Ascending aorta (tissue), 2 donors: ENCODE measurements around the gene SMIM13. TPM values are rescaled to one million over a fixed set of nuclear protein-coding genes. Genes with fewer than 3 reads are reported as not detected.

Experiments used
- DNase-seq, 2 donors: peaks; one replicate each; pipeline ENCODE4 v3.0.0-alpha.2; 2019; ENCODE audit warnings: low spot score in 2 of 2
- H3K27ac ChIP-seq, 2 donors: fragments of 200-600 bp; sonication (generic); one replicate each; pipeline ENCODE4 v1.5.1; 2016 to 2017; ENCODE audit warnings: mild to moderate bottlenecking in 1 of 2
- H3K27me3 ChIP-seq: fragments of 200-600 bp; sonication (generic); one replicate; pipeline ENCODE4 v1.5.1; 2017
- H3K36me3 ChIP-seq, 2 donors: fragments of 200-600 bp; sonication (generic); one replicate each; pipeline ENCODE4 v1.5.1; 2016
- H3K4me1 ChIP-seq, 2 donors: fragments of 200-600 bp; sonication (generic); one replicate each; pipeline ENCODE4 v1.5.1; 2016 to 2017; ENCODE audit warnings: mild to moderate bottlenecking in 1 of 2
- H3K4me3 ChIP-seq, 2 donors: fragments of 200-600 bp; sonication (generic); one replicate each; pipeline ENCODE4 v1.5.1; 2016 to 2017; ENCODE audit warnings: mild to moderate bottlenecking in 1 of 2
- H3K9me3 ChIP-seq, 2 donors: fragments of 200-600 bp; sonication (generic); one replicate each; pipeline ENCODE4 v1.5.1; 2016
- intact Hi-C: fragments of 100-400 bp; cut with DNase I; formaldehyde crosslinking; loops from one replicate; pipeline ENCODE4 v1.15.1; 2023
- total RNA-seq: library from RNA; depleted of rRNA; stranded (reverse); fragments of >200 nt; gene quantifications from one replicate; pipeline ENCODE4 v1.1.0, GENCODE V29; 2016
- TF ChIP-seq, protein P1 (sequence below), 3 experiments: fragments of 200-600 bp in 2 of 3; fragments of 450-650 bp in 1 of 3; sonication (generic) in 2 of 3; IDR thresholded peaks; one replicate each; pipeline ENCODE4 v1.5.1; 2016 to 2019; ENCODE audit warnings: antibody characterized with exemption in 3 of 3, mild to moderate bottlenecking in 1 of 3, moderate library complexity in 1 of 3

The SMIM13 gene
- total RNA-seq, 1 donor from 2014 or later, result 2.3 TPM

DNA sequence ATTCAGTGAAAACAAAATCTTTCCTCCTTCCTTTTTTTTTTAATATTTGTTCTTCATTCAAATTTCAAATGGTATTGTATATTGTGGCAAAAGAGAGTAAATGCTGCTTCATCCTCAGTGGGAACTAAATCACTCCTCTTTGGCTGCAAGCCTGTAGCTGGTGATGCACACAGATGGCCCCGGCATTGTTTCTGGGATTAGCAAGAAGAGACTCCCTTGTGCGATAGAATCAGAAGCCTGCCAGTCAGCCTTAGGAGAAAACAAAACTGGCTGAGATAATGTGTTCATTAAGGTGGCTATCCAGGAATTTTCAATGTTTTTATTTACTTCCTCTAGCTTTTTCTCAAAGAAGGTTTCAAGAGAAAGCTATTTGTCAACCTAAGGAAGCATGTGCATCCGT, 28.8 kb upstream of the SMIM13 start:
- Histone ChIP-seq H3K27me3 (no peaks in the 10 kb centered on the region), H3K4me3 (no peak overlapping the region), H3K4me1 (no peaks in the 10 kb centered on the region), H3K27ac (no peak overlapping the region), H3K36me3 (no peaks in the 10 kb centered on the region), H3K9me3 (no peaks in the 10 kb centered on the region)
- intact Hi-C loops, result loop anchor here (5.0 kb wide), 1 partner anchor 113 kb away; no protein-coding TSS in a partner anchor
- DNase-seq, result no peak
- TF ChIP-seq, protein P1, sequence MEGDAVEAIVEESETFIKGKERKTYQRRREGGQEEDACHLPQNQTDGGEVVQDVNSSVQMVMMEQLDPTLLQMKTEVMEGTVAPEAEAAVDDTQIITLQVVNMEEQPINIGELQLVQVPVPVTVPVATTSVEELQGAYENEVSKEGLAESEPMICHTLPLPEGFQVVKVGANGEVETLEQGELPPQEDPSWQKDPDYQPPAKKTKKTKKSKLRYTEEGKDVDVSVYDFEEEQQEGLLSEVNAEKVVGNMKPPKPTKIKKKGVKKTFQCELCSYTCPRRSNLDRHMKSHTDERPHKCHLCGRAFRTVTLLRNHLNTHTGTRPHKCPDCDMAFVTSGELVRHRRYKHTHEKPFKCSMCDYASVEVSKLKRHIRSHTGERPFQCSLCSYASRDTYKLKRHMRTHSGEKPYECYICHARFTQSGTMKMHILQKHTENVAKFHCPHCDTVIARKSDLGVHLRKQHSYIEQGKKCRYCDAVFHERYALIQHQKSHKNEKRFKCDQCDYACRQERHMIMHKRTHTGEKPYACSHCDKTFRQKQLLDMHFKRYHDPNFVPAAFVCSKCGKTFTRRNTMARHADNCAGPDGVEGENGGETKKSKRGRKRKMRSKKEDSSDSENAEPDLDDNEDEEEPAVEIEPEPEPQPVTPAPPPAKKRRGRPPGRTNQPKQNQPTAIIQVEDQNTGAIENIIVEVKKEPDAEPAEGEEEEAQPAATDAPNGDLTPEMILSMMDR (IDR thresholded peaks at IDR 0.05), result no peak

DNA sequence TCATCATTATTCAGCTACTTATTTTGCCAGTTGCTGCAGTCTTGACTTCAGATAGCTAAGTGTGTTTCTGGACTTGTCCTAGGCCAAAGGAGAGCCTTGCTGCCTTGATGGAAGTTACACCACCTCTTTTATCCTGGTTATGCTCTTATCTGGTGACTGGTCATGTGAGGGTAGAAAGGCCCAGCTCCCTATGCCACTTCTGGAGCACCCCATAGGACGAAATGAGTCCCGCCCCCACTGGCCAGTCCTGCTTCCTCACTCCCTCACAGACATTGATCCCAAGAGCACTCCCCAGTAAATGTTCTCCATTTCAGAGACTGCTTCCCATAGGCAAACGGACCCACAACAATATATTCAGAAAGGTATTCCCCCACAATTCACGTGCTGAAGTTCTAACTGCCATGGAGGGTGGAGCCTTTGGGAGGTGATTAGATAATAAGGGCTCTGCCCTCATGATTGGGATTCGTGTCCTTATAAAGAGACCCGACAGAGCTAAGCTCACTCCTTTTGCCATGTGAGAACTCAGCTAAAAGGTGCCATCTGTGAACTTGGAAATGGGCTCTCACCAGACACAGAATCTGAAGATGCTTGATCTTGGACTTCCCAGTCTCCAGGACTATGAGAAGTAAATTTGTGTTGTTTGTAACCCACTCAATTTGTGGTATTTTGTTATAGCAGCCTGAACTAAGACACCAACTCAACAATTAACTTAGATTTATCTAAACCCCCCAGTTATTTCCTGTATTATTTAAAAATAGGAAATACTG, 28.0 kb upstream of the SMIM13 start:
- no peaks in the 10 kb centered on the region for H3K4me1 ChIP-seq
- H3K27ac ChIP-seq, result no peak overlapping the region
- no peaks in the 10 kb centered on the region for H3K27me3 ChIP-seq
- H3K9me3 ChIP-seq, result no peaks in the 10 kb centered on the region
- no peak overlapping the region for H3K4me3 ChIP-seq
- TF ChIP-seq, protein P1 (IDR thresholded peaks at IDR 0.05), result no peak
- DNase-seq, result no peak
- no peaks in the 10 kb centered on the region for H3K36me3 ChIP-seq
- intact Hi-C loops, result loop anchor here (5.0 kb wide), 1 partner anchor 113 kb away; no protein-coding TSS in a partner anchor

DNA sequence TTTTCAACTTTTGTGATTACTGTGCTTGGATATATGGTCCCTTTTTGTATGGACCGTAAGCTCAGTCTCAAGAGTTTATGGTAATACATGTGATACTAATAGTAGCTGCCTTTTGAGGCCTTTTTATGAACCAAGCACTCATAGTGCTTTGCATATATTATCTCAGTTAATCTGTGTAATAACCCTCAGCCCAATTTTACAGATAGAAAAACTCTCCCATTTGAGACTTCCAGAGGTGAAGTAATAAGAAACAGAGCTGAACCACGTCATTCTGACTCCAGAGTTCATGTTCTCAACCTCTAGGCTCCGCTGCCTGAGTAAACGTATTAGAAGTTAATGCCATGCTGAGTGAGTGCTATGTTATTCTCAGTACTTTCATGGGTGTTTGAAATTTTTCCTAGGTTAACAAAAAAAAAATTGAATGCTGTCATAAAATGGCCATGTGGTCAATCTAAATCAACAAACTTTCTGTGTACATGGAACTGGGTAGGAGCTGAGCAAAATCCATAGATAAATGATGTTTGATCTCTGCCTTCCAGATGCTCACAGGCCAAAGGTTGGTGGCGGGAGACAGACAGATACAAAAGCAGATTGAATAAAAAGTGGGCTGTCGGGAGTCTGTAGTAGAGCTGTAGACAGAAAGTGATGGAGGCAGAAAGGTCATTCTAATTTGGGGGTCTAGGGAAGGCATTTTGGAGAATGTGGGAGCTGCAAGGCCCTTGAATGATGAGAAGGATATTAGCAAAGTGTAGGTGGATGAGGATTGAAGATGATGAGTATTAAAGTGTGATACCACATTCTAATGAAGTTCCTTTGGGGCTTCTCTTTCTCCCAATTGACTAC, 26.9 kb upstream of the SMIM13 start:
- no peaks in the 10 kb centered on the region for H3K27me3 ChIP-seq
- H3K9me3 ChIP-seq, result no peaks in the 10 kb centered on the region
- no peak overlapping the region for H3K27ac ChIP-seq
- H3K36me3 ChIP-seq, result no peaks in the 10 kb centered on the region
- no peak for DNase-seq
- no peaks in the 10 kb centered on the region for H3K4me1 ChIP-seq
- intact Hi-C loops, result loop anchor here (5.0 kb wide), 1 partner anchor 114 kb away; no protein-coding TSS in a partner anchor
- TF ChIP-seq, protein P1 (IDR thresholded peaks at IDR 0.05), result no peak
- H3K4me3 ChIP-seq, result no peak overlapping the region

DNA sequence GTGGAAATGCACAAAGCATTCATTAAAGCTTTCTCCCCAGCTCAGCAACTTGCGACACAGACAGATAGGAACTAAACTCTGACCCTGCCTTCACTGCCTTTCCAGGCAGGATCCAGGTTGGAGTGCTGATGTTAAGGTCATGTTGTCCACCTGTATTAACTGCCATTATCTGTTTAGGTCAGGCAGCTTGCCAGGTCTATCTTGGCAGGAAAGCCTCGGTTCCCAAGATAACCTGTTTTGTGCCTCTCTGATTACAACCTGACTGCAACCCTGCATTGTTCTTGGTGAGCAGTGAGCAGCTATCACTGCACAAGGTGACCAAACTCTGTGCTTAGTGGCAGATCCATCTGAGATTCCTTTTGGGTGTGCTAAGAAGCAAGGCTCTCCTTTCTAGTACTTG, 26.3 kb upstream of the SMIM13 start:
- DNase-seq, result no peak
- Histone ChIP-seq H3K27me3 (no peaks in the 10 kb centered on the region), H3K4me3 (no peak overlapping the region), H3K27ac (no peak overlapping the region), H3K4me1 (no peaks in the 10 kb centered on the region), H3K36me3 (no peaks in the 10 kb centered on the region), H3K9me3 (no peaks in the 10 kb centered on the region)
- TF ChIP-seq, protein P1 (IDR thresholded peaks at IDR 0.05), result no peak
- intact Hi-C loops, result loop anchor here (5.0 kb wide), 1 partner anchor 115 kb away; no protein-coding TSS in a partner anchor

DNA sequence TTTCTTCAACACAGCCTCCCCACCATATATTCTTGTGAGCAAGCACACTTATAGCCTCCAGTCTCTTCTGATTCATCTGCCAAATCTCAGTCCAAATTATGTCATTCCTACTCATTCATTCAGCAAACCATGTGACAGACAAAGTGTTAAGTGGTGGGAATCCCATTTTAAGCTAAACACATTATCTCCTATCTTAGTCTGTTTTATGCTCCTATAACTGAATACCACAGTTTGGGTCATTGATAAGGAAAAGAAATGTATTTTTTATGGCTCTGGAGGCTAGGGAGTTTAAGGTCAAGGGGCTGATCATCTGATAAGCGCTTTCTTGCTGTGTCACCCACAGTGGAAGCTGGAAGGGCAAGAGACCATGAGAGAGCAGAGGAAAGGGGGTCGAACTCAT, 23.9 kb upstream of the SMIM13 start:
- H3K36me3 ChIP-seq, result no peaks in the 10 kb centered on the region
- intact Hi-C loops, result loop anchor here (5.0 kb wide), 1 partner anchor 117 kb away; no protein-coding TSS in a partner anchor
- TF ChIP-seq, protein P1 (IDR thresholded peaks at IDR 0.05), result no peak
- no peak overlapping the region for H3K27ac ChIP-seq
- H3K4me1 ChIP-seq, result no peaks in the 10 kb centered on the region
- DNase-seq, result no peak
- H3K27me3 ChIP-seq, result no peaks in the 10 kb centered on the region
- no peaks in the 10 kb centered on the region for H3K9me3 ChIP-seq
- H3K4me3 ChIP-seq, result no peak overlapping the region
